DLD1 (cell line): ENCODE results near the gene LAMB3.

Experiments
- in situ Hi-C: cut with HindIII; loops from 2 replicates; pipeline ENCODE4 v1.10.0; 2017; ENCODE audit warnings: low sequenced_read_pairs

Gene LAMB3

DNA sequence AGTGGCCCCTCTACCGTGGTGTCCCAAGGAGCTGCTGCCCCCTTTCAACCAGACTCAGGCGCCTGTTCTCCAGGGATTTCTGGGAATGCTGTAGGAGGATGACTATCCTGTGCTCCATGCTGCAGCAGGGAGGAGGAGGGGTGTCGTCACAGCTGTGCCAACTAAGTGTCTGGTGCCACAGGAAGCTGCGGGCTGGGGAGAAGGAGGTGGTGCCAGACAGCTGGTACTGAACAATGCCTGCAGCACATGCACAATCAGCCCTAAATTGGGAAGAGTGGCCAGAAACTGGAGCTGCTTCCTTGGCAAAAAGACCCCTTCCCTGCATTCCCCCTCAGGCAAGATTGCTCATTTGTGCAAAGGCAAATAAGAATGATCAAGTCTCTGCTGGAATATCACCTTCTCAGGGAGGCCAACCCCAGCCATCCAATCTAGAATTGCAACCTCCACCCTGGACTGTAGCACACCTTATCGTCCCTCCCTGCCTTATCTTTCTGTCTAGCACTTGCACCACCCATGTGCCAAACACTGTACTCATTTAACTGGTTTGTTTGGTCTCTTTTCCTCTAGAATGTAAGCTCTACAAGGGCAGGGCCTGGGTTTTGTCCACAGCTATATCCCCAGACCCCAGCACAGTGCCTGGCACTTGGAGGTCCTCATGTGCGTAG, 33.3 kb downstream of the LAMB3 start:
- in situ Hi-C loops, result no loop called here

DNA sequence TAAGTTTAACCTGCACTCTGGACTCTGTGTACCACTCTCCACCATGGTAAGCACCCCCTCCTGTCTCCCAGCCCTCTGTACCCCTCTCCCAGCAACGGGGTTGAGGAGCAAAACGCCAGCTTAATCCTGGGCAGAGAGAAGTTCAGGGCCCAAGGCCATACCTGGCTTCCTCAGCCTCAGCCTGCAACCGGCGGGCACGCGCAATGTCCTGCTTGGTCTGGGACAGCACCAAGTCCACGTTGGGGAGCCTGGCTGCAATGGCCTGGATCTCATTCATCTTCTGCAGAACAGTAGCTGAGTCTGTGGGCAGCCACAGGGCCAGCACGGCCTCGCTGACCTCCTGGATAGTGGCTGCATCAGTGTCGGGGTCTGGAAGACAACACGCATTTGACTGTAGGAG, 33.9 kb downstream of the LAMB3 start:
- in situ Hi-C loops, result no loop called here

DNA sequence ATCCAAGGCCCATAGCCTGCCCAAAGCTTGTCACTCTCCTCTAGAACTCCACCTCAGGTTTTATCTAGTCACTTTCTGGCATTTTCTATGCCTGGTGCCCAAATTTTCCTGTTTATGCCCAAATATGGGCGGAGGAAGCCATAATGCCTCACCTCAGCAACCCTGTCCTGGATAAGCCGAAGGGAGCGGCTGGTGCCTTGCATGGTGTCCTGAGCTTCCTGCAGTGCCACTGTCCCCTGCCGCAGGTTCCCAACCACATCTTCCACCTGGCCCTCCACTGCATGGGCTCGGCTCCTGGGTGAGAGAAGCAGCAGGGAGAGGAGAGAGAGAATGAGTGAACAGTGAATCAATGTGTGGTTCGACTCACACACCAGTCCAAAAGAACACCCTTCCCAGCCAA, 34.5 kb downstream of the LAMB3 start:
- in situ Hi-C loops, result no loop called here

- in situ Hi-C loops, result no loop called here
Measured at GRCh38 chr1:209617047-209617673, 35.1 kb downstream of the LAMB3 start.

DNA sequence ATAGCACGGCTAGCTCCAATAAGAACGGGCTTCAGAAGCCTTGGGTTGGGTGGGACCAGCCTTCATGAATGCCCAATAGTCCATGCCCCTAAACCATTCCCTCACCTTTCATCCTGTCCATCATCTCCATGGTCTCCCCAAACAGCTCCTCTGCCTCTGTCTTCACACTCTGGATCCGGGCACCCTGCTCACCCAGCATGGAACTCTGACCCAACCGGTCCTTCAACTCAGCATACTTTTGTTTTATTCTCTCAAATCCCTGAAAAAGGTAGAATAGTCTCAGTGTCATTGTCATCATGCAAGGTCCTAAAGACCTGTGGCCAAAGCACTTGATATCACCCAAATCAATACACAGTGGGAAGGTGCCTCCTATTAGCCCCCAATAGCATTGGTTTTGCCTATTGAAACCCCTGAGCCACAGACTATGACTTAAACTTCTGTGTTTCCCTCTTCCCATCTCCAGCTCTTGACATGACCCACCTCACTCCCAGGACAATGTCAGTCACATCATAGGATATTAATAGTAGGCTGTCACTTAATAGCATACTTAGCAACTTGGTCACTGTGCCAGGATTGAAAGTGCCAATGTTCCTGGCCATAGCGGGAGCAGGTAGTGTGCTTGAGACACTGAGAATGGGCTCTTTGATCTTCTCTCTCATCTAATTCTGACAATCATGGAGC, 35.7 kb downstream of the LAMB3 start:
- in situ Hi-C loops, result no loop called here

- in situ Hi-C loops, result no loop called here
Measured at GRCh38 chr1:209614906-209615305, 37.3 kb downstream of the LAMB3 start.

DNA sequence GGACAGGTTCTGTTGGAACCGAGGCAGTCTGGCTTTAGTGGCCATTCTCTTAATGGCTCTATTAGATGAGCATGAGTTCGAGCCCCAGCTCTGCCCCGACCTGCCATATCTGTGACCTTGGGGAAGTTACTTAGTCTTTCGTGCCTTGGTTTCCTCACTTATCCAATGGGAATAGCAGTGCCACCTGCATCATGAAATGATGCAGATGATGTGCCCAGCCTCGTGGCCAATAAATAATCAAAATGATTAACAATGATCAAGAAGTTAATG, 38.1 kb downstream of the LAMB3 start:
- in situ Hi-C loops, result no loop called here

DNA sequence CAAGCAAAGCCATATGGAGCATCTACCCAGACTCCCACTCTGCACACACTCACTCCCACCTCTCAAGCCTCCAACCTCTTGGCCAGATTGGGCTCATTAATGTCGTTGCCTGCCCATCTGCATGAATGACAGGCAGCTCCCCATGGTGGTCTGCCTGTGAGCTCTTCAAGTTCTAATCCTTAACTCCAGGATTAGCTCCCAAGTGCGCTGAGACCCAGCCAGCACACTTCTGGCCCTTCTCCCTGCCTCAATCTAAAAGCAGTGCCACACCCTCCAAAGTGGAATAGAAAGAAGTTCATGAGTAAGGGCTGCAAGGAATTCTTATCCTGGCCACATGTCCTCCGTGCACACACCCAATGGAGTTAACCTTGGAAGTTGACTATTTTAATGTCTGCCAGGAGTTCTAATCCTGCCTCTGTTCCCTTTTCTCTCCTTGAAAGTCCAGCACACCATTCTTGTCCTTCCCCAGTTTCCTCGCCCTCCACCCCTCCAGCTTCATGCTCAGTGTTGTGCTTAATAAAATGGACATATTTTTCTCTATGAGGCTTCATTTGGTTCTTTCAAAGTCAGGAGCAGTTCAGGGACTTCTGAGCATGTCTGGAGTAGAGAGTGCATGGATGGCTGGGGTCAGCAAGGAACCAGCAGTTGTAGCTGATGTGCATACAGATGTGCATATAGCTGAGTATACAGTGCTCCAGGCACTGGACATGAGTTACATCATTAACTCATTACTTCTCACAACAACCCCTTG, 38.6 kb downstream of the LAMB3 start:
- in situ Hi-C loops, result no loop called here

GRCh38 chr1:209612646-209613399, 39.4 kb downstream of the LAMB3 start:
- in situ Hi-C loops, result no loop called here

DNA sequence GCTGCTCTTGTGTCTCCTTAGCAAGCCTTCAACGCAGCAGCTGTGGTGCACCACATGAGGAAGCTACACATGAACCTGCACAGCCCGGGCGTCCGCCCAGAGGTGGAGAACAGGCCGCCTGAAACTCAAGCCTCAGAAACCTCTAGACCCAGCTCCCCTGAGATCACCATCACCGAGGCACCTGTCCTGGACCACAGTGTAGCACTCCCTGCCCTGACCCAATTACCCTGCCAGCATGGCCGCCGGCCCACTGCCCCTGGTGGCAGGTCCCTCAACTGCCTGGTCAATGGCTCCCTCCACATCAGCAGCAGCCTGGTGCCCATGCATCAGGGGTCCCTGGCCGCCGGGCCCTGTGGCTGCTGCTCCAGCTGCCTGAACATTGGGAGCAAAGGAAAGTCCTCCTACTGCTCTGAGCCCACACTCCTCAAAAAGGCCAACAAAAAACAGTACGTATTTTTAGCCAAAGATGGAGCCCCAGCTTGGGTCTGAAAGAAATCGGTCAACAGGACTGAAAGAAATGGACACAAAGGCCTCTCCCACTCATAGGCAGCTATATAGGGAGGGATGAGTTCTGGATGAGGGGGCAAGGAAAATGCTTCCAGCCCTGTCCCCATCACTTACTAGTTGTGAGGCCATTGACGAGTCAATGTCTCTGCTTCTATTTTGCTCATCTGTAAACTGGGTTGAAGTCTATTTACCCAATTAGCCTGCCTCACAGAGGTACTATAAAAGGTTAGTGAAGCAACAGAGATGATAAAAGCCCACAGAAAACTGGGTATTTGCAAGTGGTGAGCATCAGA, 40.3 kb downstream of the LAMB3 start:
- in situ Hi-C loops, result no loop called here

GRCh38 chr1:209610631-209610905, 41.7 kb downstream of the LAMB3 start:
- in situ Hi-C loops, result no loop called here

GRCh38 chr1:209609791-209610630, 42.2 kb downstream of the LAMB3 start:
- in situ Hi-C loops, result no loop called here

- in situ Hi-C loops, result no loop called here
Measured at GRCh38 chr1:209609041-209609790, 43.0 kb downstream of the LAMB3 start.

GRCh38 chr1:209607795-209608178, 44.4 kb downstream of the LAMB3 start:
- in situ Hi-C loops, result no loop called here

GRCh38 chr1:209607102-209607794, 45.0 kb downstream of the LAMB3 start:
- in situ Hi-C loops, result no loop called here

DNA sequence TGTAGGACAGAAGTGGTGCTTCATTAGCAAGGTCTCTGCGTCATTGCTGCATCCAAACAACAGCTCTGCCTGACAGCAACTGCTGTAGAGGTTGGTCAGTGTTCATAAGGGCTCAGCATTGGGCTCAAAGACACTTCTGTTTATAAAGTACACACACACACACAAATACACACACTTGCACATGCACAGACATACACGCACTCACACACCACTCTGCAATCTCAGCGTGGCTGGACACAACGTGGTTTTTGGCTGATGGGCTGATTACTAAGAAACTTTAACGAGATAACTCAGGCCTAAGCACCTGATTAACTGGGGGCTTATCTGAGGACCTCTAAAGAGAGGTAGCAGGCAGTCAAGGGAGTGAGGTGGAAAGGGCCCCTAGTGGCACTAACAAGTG, 48.3 kb downstream of the LAMB3 start:
- in situ Hi-C loops, result no loop called here

- in situ Hi-C loops, result no loop called here
Measured at GRCh38 chr1:209601809-209602657, 50.2 kb downstream of the LAMB3 start.

- in situ Hi-C loops, result no loop called here
Measured at GRCh38 chr1:209600541-209600940, 51.7 kb downstream of the LAMB3 start.
